HG02840 (cell line): Measurements from ENCODE around the gene PARD3.

Source experiments
- ATAC-seq: cut with Tn5 transposase; IDR thresholded peaks from one replicate; pipeline ENCODE4 v1.9.1; 2021; ENCODE audit warnings: mild to moderate bottlenecking, moderate library complexity, moderate number of reproducible peaks; ENCODE audit not compliant: unreplicated experiment, low FRiP score

Gene PARD3

DNA sequence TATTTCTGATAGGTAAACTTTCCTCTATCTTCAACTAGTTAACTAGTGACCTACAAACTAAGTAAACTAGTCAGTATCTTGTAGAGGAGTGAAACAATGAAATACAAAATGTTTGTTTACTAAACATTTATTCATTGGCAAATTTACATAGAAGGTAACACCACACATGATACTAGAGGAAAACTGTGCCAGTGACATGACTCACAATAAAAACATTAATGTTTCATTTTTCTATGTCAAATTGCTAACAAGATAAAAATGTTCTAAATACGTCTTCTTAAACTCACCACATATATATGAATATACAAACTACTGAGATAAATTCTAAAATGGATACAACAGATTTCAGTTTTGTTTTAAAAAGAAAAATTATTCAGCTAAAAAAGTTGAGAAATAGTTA, 471.3 kb downstream of the PARD3 start:
- ATAC-seq, result no peak

GRCh38 chr10:34341473-34341872, 473.6 kb downstream of the PARD3 start:
- ATAC-seq, result no peak

DNA sequence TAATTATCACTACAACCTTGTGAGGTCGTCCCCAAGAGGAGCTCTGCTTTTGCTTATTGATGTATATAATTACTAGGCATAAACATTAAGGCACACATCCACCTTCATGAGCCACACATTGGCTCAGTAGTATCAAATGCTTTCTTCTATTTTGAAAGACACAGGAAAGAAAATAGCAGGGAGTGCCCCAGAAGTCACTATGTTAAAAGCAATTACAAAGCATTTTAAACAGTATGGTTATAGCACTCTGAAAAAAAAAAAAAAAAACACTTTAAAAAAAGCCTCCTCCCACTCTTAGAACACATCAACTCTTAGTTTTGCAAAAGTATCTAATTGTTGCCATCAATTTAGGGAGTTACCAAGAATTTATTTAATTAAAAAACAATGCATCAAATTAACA, 474.2 kb downstream of the PARD3 start:
- ATAC-seq, result no peak

DNA sequence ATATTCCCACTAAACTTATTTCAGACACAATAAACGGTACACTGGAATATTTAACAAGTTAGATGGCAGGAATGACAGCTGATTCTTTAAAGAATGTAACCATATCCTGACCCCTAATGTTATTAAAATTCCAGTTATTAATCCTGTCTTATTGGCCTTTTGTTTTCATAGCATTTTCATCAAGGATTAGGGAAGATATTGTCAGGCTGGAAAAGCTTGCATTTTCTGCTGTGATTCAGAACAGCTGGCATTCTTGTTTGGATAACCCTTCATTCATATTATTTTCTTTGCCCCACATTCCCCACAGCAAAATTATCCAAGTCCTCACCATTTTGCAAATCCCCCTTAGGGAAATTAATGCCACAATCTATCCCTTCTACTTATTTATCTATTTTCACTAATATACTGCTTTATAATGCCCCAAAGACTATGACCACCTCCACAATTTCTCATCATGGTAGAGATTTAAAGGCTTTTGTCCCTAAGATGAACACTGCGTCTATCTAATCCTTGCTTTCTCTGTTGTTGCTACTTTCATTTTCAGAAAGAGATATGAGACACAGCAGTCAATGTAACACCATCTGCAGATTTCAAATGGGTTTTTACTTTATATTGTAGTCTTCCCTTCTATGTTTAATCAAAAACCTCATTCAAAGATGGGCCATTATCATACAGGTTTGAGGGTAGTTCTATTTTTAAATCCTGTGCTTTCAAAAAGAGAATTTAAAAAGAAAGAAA, 475.1 kb downstream of the PARD3 start:
- ATAC-seq, result no peak

DNA sequence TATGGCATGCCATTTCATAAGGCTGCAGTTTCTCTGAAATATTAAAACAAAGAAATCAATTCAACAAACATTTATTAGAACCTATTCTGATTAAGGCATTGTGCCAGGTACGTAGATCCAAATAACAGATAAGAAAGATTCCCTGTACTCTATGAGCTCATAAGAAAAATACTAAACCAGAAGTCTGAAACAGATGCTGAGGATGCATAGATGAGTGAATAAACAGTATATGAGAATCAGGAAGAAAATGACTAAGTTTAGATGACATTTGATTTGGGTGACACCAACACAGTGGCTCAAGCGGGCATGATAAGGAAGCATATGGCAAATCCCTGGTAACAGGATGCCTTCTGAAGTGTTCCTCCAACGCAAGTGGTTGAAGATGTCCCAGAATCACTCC, 477.2 kb downstream of the PARD3 start:
- no peak for ATAC-seq

DNA sequence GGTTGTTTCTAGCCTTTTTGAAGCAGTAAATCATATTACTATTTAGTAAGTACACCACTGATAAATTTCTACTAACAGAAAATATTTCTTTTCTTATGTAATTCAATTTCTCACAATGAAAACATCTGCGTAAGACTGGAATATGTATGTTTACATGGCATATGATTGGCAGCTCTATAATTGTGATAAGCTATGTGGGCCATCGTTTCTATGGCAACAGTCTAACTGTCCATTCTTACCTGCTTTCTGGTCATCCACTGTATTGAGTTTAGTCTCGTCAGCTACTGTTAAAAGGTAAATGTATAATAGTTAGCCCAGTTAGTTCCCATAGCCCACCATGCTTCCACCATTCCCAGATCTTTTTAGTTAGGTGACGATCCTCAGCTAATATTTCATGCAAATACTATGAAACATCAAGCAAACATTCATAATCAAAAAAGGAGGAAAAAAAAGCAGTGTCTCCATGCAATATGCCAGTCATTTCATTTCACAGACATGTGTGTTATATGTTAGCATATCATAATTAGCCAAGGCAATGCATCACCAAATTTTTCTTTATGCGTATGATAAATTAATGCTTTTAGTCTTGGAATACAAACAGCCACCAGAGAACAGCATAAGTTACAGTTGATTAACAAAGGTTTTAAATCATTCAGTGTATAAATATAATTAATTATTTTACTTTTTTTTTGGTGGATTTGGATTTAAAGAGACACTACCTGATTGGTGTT, 479.0 kb downstream of the PARD3 start:
- no peak for ATAC-seq

DNA sequence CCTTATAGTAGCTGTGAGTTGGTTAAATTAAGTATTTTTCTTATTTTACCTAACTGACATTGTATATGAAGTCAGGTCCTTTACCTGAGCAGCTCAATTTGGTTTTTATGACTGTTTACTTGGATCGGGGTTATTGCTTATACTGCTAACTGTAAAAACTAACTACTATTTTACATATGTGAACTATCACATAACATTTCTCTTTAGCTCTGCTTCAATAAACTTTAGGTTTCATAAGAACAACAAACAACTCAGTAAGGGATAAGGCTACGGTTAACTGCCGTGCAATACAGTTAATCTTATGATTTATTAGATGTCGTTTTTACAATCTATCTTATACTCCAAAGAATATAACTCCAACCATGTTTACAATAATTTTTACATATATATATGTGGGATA, 480.2 kb downstream of the PARD3 start:
- no peak for ATAC-seq

DNA sequence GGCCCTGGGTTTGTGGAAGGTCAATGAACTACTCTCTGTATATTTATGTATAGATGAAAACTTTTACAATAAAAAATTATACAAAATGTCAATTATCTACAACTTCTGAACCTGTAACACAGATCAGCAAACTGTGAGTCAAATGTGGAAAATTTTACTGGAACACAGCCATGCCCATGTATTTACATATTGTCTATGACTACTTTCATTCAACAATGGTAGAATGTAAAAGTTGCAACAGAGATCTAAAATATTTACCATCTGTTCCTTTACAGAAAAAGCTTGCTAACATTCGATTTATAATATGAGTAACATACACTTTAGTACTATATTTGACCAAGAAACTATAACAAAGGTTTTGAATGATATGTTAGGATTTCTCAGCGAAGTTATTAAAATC, 481.6 kb downstream of the PARD3 start:
- ATAC-seq, result no peak

GRCh38 chr10:34327184-34327583, 487.9 kb downstream of the PARD3 start:
- no peak for ATAC-seq

- no peak for ATAC-seq
These were observed 491.9 kb downstream of the PARD3 start for GRCh38 chr10:34323192-34323591.

- ATAC-seq, result no peak
These were observed 494.8 kb downstream of the PARD3 start for GRCh38 chr10:34320265-34320664.

- ATAC-seq, result no peak
These were observed 495.8 kb downstream of the PARD3 start for GRCh38 chr10:34319197-34319846.

DNA sequence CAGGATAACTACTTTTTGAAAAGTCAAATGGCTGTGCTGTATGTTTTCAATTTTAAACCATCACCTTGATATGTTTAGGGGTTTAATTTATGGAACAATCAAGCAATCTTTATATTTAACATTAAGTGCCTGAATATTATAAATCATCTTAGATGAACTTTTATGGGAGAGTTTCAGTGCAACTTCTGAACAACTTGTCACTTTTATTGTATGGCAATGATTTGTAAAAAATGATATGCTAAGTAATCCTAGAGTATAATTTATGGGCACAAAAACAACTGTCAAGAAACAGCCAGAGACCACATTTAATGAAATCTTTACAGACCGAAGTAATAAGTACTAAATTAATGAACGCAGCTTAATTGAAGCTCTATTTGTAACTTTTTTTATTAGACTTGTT, 498.9 kb downstream of the PARD3 start:
- no peak for ATAC-seq

DNA sequence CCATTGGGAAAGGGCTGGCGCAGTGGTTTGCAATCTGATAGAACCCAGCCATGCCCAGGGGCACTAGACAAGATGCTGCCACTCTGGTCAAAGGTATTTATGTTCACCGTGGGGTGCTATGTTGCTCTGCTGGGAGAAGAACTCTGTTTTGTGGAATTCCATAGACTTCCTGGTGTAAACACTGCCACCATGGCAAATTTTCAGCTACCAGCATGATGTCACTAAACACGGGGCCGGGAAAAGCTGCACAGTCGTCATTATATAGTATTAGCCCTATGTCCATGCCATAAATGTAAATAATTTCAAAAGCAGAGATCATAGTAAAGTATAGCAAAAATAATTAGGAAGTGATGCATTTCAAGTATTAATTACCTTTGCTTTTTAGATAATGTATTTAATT, 500.6 kb downstream of the PARD3 start:
- no peak for ATAC-seq

DNA sequence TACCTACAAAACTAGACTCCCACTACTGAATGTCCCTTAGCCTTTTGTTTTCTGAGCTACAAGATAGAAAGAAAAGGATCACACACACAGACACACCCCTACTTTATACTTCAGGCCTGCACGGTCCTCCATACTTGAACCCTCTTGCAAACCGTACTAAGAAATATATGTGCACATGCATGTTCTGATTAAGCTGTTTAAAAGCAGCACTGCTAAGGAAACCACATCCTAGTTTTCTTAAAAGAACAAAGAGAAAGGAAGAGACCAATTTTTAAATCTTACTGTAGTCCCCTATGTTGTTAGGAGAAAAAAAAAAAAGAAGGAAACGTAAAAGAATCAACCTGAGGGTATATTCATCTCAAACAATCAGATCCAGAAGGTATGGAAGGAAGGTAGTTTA, 501.2 kb downstream of the PARD3 start:
- no peak for ATAC-seq

- no peak for ATAC-seq
These were observed 501.7 kb downstream of the PARD3 start for GRCh38 chr10:34313353-34313752.

- no peak for ATAC-seq
These were observed 503.4 kb downstream of the PARD3 start for GRCh38 chr10:34311679-34312078.

DNA sequence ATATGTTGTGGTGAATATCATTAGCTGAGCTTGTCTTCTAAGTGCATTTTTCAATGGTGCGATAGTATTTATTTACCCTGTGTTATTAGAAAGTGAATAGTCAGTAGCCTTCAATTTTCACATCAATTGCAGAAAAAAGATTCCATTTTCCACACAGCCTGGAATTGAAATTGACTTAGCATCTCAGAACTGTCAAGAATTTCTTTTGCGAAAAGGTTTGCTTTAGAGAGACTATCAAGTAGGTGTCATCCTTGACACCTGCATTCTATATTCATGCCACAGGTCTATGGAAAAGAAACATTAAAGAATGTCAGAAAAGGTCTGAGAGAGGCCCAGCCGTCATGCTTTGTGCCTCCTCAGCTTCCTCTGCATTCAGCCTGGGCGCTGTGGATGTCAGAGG, 504.9 kb downstream of the PARD3 start:
- ATAC-seq, result no peak

GRCh38 chr10:34305189-34305588, 509.9 kb downstream of the PARD3 start:
- ATAC-seq, result peak; percentile 85

GRCh38 chr10:34303022-34303421, 512.1 kb downstream of the PARD3 start:
- ATAC-seq, result no peak

GRCh38 chr10:34299105-34299611, 515.9 kb downstream of the PARD3 start:
- no peak for ATAC-seq
